DOHH2 (cell line): ENCODE measurements around the gene BCL2L1.

ENCODE experiments used
- H3F3A ChIP-seq: fragments of 200-600 bp; sonication (generic), shearing (Covaris generic); 2 replicates; pipeline ENCODE4 v1.6.0; 2016; ENCODE audit warnings: antibody characterized with exemption, mild to moderate bottlenecking; ENCODE audit not compliant: control insufficient read depth, insufficient read depth
- H3K27ac ChIP-seq: fragments of 200-600 bp; sonication (generic); 2 replicates; pipeline ENCODE4 v1.5.1; 2014; ENCODE audit warnings: low read depth, mild to moderate bottlenecking, low read length, moderate library complexity
- H3K27me3 ChIP-seq: fragments of 200-600 bp; sonication (generic); 2 replicates; pipeline ENCODE4 v1.6.1; 2014; ENCODE audit warnings: mild to moderate bottlenecking, low read length, mixed read lengths; ENCODE audit not compliant: control insufficient read depth
- H3K36me3 ChIP-seq: fragments of 200-600 bp; sonication (generic); 2 replicates; pipeline ENCODE4 v1.6.1; 2014; ENCODE audit warnings: mild to moderate bottlenecking, low read length, moderate library complexity, mixed read lengths; ENCODE audit not compliant: control insufficient read depth
- H3K4me1 ChIP-seq: fragments of 200-600 bp; sonication (generic); 2 replicates; pipeline ENCODE4 v1.6.1; 2014; ENCODE audit warnings: mild to moderate bottlenecking, low read length, mixed read lengths; ENCODE audit not compliant: control insufficient read depth
- H3K4me2 ChIP-seq: fragments of 200-600 bp; sonication (generic); 2 replicates; pipeline ENCODE4 v1.6.0; 2014; ENCODE audit warnings: mild to moderate bottlenecking, low read length, moderate library complexity
- H3K4me3 ChIP-seq: fragments of 200-600 bp; sonication (generic); 2 replicates; pipeline ENCODE4 v1.5.1; 2014; ENCODE audit warnings: mild to moderate bottlenecking, low read length, mixed read lengths
- H3K79me2 ChIP-seq: fragments of 200-600 bp; sonication (generic); 2 replicates; pipeline ENCODE4 v1.6.1; 2014; ENCODE audit warnings: mild to moderate bottlenecking, low read length, mixed read lengths; ENCODE audit not compliant: control insufficient read depth
- H3K9me2 ChIP-seq: fragments of 200-600 bp; sonication (generic); replicated peaks from 2 replicates; pipeline ENCODE4 v1.6.1; 2014; ENCODE audit warnings: mild to moderate bottlenecking, low read length, mixed read lengths; ENCODE audit not compliant: control insufficient read depth
- H3K9me3 ChIP-seq: fragments of 200-600 bp; sonication (generic); 2 replicates; pipeline ENCODE4 v1.6.1; 2014; ENCODE audit warnings: antibody characterized with exemption, low read length, mixed read lengths; ENCODE audit not compliant: control insufficient read depth, insufficient read depth
- H4K20me1 ChIP-seq: fragments of 200-600 bp; sonication (generic); 2 replicates; pipeline ENCODE4 v1.6.0; 2014; ENCODE audit warnings: low read depth, mild to moderate bottlenecking, antibody characterized with exemption, low read length, moderate library complexity; ENCODE audit not compliant: control insufficient read depth, insufficient read depth
- CTCF ChIP-seq: fragments of 200-600 bp; sonication (generic); IDR thresholded peaks from one replicate; pipeline ENCODE4 v1.5.1; 2014; ENCODE audit warnings: antibody characterized with exemption, mild to moderate bottlenecking, low read depth, low read length; ENCODE audit not compliant: poor library complexity, severe bottlenecking
- EZH2phosphoT487 ChIP-seq: fragments of 200-600 bp; sonication (generic); IDR thresholded peaks from 2 replicates; pipeline ENCODE4 v1.6.1; 2017; ENCODE audit warnings: borderline replicate concordance, mild to moderate bottlenecking, antibody characterized with exemption, low read length, moderate library complexity, mixed read lengths

The BCL2L1 gene

DNA sequence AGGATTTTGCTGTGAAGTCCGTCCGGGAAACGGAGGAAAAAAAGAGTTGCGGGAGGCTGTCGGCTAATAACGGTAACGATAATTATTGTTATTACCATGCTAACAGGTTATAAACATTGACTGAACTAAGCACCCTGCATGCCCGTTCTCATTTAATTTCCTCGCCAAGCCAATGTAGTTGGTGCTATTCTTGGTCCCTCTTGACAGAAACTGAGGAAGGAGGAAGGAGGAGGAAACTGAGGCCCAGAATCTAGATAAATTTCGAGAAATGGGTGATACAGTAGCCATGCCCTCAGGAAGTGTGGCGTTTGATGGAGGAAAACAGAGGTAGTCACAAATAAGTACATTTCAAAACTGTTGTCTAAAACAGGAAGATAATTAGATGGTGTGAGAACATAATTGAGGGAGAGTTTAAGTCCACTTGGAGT lies 16.9 kb upstream of the BCL2L1 start:
- Histone ChIP-seq H4K20me1 (peaks cover 10% of the 10 kb centered on the region; the same call in 1 of the 2 replicates), H3K79me2 (peaks cover 61% of the 10 kb centered on the region), H3K27ac (peak overlapping the region; percentile 80), H3K9me3 (no peaks in the 10 kb centered on the region), H3K27me3 (no peaks in the 10 kb centered on the region), H3K9me2 (no peaks in the 10 kb centered on the region), H3K4me2 (peak overlapping the region; percentile 89), H3K36me3 (peaks cover 47% of the 10 kb centered on the region), H3K4me3 (peak overlapping the region; percentile 88), H3K4me1 (peaks cover 21% of the 10 kb centered on the region), H3F3A (no peaks in the 10 kb centered on the region)
- no peak for TF ChIP-seq EZH2phosphoT487
- no peak for TF ChIP-seq CTCF

GRCh38 chr20:31738729-31739549 lies 16.3 kb upstream of the BCL2L1 start, which contains the start of gene TPX2:
TPX2 (plus strand) TSS chr20:31739290; CDS start chr20:31757477, 18,187 bp downstream.
- TF ChIP-seq EZH2phosphoT487 (no peak), CTCF (peak; percentile 33)
- Histone ChIP-seq H3K9me3 (no peaks in the 10 kb centered on the region), H3K36me3 (peaks cover 42% of the 10 kb centered on the region)

GRCh38 chr20:31731321-31731717 lies 8.7 kb upstream of the BCL2L1 start:
- H3K79me2 ChIP-seq: no peaks in the 10 kb centered on the region
- peaks cover 6% of the 10 kb centered on the region for H3K27me3 ChIP-seq
- H3K36me3 ChIP-seq: no peaks in the 10 kb centered on the region
- no peak overlapping the region for H3K4me3 ChIP-seq
- no peaks in the 10 kb centered on the region for H3F3A ChIP-seq
- no peaks in the 10 kb centered on the region for H4K20me1 ChIP-seq
- no peaks in the 10 kb centered on the region for H3K9me2 ChIP-seq
- no peaks in the 10 kb centered on the region for H3K4me1 ChIP-seq
- TF ChIP-seq EZH2phosphoT487: no peak
- TF ChIP-seq CTCF: no peak
- no peak overlapping the region for H3K4me2 ChIP-seq
- no peak overlapping the region for H3K27ac ChIP-seq
- H3K9me3 ChIP-seq: no peaks in the 10 kb centered on the region

More at GRCh38 chr20:31738729-31739549, 16.3 kb upstream of the BCL2L1 start, which contains the start of gene TPX2:
- Histone ChIP-seq H3K4me1 (peaks cover 21% of the 10 kb centered on the region), H3K4me2 (peak within 1 kb of the TSS; percentile 89), H3K27me3 (peaks cover 4% of the 10 kb centered on the region), H4K20me1 (peaks cover 10% of the 10 kb centered on the region; the same call in 1 of the 2 replicates), H3F3A (no peaks in the 10 kb centered on the region), H3K79me2 (peaks cover 56% of the 10 kb centered on the region), H3K27ac (peak within 1 kb of the TSS; percentile 80), H3K4me3 (peak within 1 kb of the TSS; percentile 88), H3K9me2 (no peaks in the 10 kb centered on the region)
